Measurements from ENCODE around the gene SUCLG2.

The SUCLG2 gene

GRCh38 chr3:67617518-67617917, 36.9 kb downstream of the SUCLG2 start:
- TF ChIP-seq PPARA (CRISPR knock-in tag; IDR thresholded peaks at IDR 0.05; ENCODE audit: borderline replicate concordance) (no peak), CREB5 (CRISPR knock-in tag; IDR thresholded peaks at IDR 0.05; ENCODE audit: low read depth) (no peak)
- no peak for ATAC-seq

GRCh38 chr3:67616046-67616445, 38.4 kb downstream of the SUCLG2 start:
- no peak for ATAC-seq
- TF ChIP-seq ESRRG (CRISPR knock-in tag; IDR thresholded peaks at IDR 0.05) (no peak), ZNF70 (CRISPR knock-in tag; IDR thresholded peaks at IDR 0.05) (no peak), ZFP3 (CRISPR knock-in tag; IDR thresholded peaks at IDR 0.05) (no peak), SNAI2 (CRISPR knock-in tag; IDR thresholded peaks at IDR 0.05) (no peak), OSR1 (CRISPR knock-in tag; IDR thresholded peaks at IDR 0.05) (no peak), ARNTL (CRISPR knock-in tag; IDR thresholded peaks at IDR 0.05; ENCODE audit: borderline replicate concordance, low read depth) (no peak), CSDC2 (CRISPR knock-in tag; IDR thresholded peaks at IDR 0.05) (no peak), ZNF565 (CRISPR knock-in tag; conservative IDR thresholded peaks at IDR 0.05; ENCODE audit: low read depth) (no peak), CSRNP3 (CRISPR knock-in tag; IDR thresholded peaks at IDR 0.05) (no peak), BACH2 (CRISPR knock-in tag; IDR thresholded peaks at IDR 0.05; ENCODE audit: borderline replicate concordance) (no peak), GLIS3 (CRISPR knock-in tag; IDR thresholded peaks at IDR 0.05) (no peak), ISL1 (CRISPR knock-in tag; IDR thresholded peaks at IDR 0.05) (no peak), RARB (CRISPR knock-in tag; IDR thresholded peaks at IDR 0.05) (no peak), CREB5 (CRISPR knock-in tag; IDR thresholded peaks at IDR 0.05; ENCODE audit: low read depth) (no peak), TOX (CRISPR knock-in tag; IDR thresholded peaks at IDR 0.05; ENCODE audit: borderline replicate concordance) (no peak), ZFP30 (CRISPR knock-in tag; IDR thresholded peaks at IDR 0.05) (no peak)
- TF ChIP-seq, protein P1, sequence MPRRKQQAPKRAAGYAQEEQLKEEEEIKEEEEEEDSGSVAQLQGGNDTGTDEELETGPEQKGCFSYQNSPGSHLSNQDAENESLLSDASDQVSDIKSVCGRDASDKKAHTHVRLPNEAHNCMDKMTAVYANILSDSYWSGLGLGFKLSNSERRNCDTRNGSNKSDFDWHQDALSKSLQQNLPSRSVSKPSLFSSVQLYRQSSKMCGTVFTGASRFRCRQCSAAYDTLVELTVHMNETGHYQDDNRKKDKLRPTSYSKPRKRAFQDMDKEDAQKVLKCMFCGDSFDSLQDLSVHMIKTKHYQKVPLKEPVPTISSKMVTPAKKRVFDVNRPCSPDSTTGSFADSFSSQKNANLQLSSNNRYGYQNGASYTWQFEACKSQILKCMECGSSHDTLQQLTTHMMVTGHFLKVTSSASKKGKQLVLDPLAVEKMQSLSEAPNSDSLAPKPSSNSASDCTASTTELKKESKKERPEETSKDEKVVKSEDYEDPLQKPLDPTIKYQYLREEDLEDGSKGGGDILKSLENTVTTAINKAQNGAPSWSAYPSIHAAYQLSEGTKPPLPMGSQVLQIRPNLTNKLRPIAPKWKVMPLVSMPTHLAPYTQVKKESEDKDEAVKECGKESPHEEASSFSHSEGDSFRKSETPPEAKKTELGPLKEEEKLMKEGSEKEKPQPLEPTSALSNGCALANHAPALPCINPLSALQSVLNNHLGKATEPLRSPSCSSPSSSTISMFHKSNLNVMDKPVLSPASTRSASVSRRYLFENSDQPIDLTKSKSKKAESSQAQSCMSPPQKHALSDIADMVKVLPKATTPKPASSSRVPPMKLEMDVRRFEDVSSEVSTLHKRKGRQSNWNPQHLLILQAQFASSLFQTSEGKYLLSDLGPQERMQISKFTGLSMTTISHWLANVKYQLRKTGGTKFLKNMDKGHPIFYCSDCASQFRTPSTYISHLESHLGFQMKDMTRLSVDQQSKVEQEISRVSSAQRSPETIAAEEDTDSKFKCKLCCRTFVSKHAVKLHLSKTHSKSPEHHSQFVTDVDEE (CRISPR knock-in tag; IDR thresholded peaks at IDR 0.05), result no peak
- TF ChIP-seq, protein P2, sequence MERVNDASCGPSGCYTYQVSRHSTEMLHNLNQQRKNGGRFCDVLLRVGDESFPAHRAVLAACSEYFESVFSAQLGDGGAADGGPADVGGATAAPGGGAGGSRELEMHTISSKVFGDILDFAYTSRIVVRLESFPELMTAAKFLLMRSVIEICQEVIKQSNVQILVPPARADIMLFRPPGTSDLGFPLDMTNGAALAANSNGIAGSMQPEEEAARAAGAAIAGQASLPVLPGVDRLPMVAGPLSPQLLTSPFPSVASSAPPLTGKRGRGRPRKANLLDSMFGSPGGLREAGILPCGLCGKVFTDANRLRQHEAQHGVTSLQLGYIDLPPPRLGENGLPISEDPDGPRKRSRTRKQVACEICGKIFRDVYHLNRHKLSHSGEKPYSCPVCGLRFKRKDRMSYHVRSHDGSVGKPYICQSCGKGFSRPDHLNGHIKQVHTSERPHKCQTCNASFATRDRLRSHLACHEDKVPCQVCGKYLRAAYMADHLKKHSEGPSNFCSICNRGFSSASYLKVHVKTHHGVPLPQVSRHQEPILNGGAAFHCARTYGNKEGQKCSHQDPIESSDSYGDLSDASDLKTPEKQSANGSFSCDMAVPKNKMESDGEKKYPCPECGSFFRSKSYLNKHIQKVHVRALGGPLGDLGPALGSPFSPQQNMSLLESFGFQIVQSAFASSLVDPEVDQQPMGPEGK (CRISPR knock-in tag; IDR thresholded peaks at IDR 0.05; ENCODE audit: borderline replicate concordance), result no peak

DNA sequence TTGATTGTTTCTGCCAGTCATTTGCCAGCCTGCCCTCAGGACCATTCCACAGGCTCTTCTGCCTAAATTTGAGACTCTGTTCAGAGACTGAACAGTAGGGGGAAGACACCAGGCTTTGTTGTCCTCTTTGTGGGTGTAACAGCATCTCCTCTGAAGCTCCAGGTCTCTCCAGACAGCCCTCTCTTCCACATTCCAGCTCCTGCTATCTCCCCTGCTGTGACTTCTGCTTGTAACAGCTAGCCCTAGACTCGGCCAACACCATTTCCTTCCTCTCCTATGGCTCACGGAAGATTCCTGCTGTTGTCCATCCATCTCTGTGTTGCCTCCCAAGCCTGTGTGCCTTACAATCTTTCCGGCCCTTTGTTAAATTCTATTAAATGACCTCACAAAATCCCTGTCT, 40.2 kb downstream of the SUCLG2 start:
- no peak for ATAC-seq
- TF ChIP-seq ZNF8 (CRISPR knock-in tag; IDR thresholded peaks at IDR 0.05), result no peak
- TF ChIP-seq, protein P2 (CRISPR knock-in tag; IDR thresholded peaks at IDR 0.05; ENCODE audit: borderline replicate concordance), result no peak
- TF ChIP-seq ISL1 (CRISPR knock-in tag; IDR thresholded peaks at IDR 0.05), result no peak
- no peak for TF ChIP-seq BACH2 (CRISPR knock-in tag; IDR thresholded peaks at IDR 0.05; ENCODE audit: borderline replicate concordance)

Measured in SK-N-SH treated with all-trans-retinoic acid at 6 μM for 48 hours (cell line).